ENCODE results near the gene FOXP1. TPM values are rescaled to one million over a fixed set of nuclear protein-coding genes. Genes with fewer than 3 reads are reported as not detected.
A peak's percentile ranks its signal among the peaks of the same experiment; 100 is the strongest.

FOXP1 gene
- total and polyA plus RNA-seq, 4 donors: 15.2 to 263 (median 110) TPM

GRCh38 chr3:71139496-71139895 lies 444.0 kb downstream of the FOXP1 start:
- intact Hi-C loops (cut with DNase I): loop anchor here in 1 of 2 donors (10.0 kb wide), 1 partner anchor 145 kb away; no protein-coding TSS in a partner anchor
- no peak for DNase-seq
- Histone ChIP-seq H3K4me3 (ENCODE audit: low read length in 2 of 2) (no peak overlapping the region), H3K27ac (ENCODE audit: low read depth in 1 of 2, low read length in 2 of 2) (no peak overlapping the region), H3K4me1 (ENCODE audit: control insufficient read depth in 1 of 2, insufficient read depth in 2 of 2, low read length in 2 of 2) (peaks cover 4 to 6% of the 10 kb centered on the region in 2 donors), H3K27me3 (ENCODE audit: control insufficient read depth in 1 of 2, insufficient read depth in 2 of 2, low read length in 1 of 2) (no peaks in the 10 kb centered on the region), H3K9me3 (ENCODE audit: control insufficient read depth, low read length) (no peaks in the 10 kb centered on the region), H3K36me3 (ENCODE audit: control insufficient read depth in 1 of 2, insufficient read depth in 2 of 2, low read length in 1 of 2) (no peaks in the 10 kb centered on the region)
- ATAC-seq (ENCODE audit: low FRiP score): no peak
- 51 to 59% methylated on average over 5 of the region's 5 CpGs for WGBS, 2 donors

GRCh38 chr3:71138410-71138809 lies 445.1 kb downstream of the FOXP1 start:
- DNase-seq: no peak
- Histone ChIP-seq H3K27me3 (ENCODE audit: control insufficient read depth in 1 of 2, insufficient read depth in 2 of 2, low read length in 1 of 2) (no peaks in the 10 kb centered on the region), H3K4me1 (ENCODE audit: control insufficient read depth in 1 of 2, insufficient read depth in 2 of 2, low read length in 2 of 2) (peaks cover under 1 to 4% of the 10 kb centered on the region in 2 donors), H3K9me3 (ENCODE audit: control insufficient read depth, low read length) (no peaks in the 10 kb centered on the region), H3K27ac (ENCODE audit: low read depth in 1 of 2, low read length in 2 of 2) (no peak overlapping the region), H3K36me3 (ENCODE audit: control insufficient read depth in 1 of 2, insufficient read depth in 2 of 2, low read length in 1 of 2) (no peaks in the 10 kb centered on the region), H3K4me3 (ENCODE audit: low read length in 2 of 2) (no peak overlapping the region)
- intact Hi-C loops (cut with DNase I): loop anchor here in 1 of 2 donors (10.0 kb wide), 1 partner anchor 144 kb away; no protein-coding TSS in a partner anchor
- no peak for ATAC-seq (ENCODE audit: low FRiP score)
- 93 to 96% methylated on average over 5 of the region's 5 CpGs for WGBS, 2 donors

GRCh38 chr3:71136276-71136675 lies 447.3 kb downstream of the FOXP1 start:
- intact Hi-C loops (cut with DNase I): loop anchor here in 1 of 2 donors (10.0 kb wide), 1 partner anchor 141 kb away; no protein-coding TSS in a partner anchor
- whole genome bisulfite sequencing, 2 donors: 70 to 73% methylated on average over 2 of the region's 2 CpGs
- Histone ChIP-seq H3K4me1 (ENCODE audit: control insufficient read depth in 1 of 2, insufficient read depth in 2 of 2, low read length in 2 of 2) (peaks cover 0 to 3% of the 10 kb centered on the region in 2 donors), H3K9me3 (ENCODE audit: control insufficient read depth, low read length) (no peaks in the 10 kb centered on the region), H3K36me3 (ENCODE audit: control insufficient read depth in 1 of 2, insufficient read depth in 2 of 2, low read length in 1 of 2) (no peaks in the 10 kb centered on the region), H3K27ac (ENCODE audit: low read depth in 1 of 2, low read length in 2 of 2) (no peak overlapping the region), H3K4me3 (ENCODE audit: low read length in 2 of 2) (no peak overlapping the region), H3K27me3 (ENCODE audit: control insufficient read depth in 1 of 2, insufficient read depth in 2 of 2, low read length in 1 of 2) (no peaks in the 10 kb centered on the region)
- DNase-seq: no peak
- no peak for ATAC-seq (ENCODE audit: low FRiP score)

- intact Hi-C loops (cut with DNase I): loop anchor here (2.0 to 10.0 kb wide), 2 partner anchors 27 to 141 kb away; no protein-coding TSS in a partner anchor
- DNase-seq (no peak), ATAC-seq (ENCODE audit: low FRiP score) (peak; percentile 6)
- no peaks in the 10 kb centered on the region for H3K27me3 ChIP-seq (ENCODE audit: control insufficient read depth in 1 of 2, insufficient read depth in 2 of 2, low read length in 1 of 2)
- peaks cover 0 to 3% of the 10 kb centered on the region in 2 donors for H3K4me1 ChIP-seq (ENCODE audit: control insufficient read depth in 1 of 2, insufficient read depth in 2 of 2, low read length in 2 of 2)
- no peaks in the 10 kb centered on the region for H3K36me3 ChIP-seq (ENCODE audit: control insufficient read depth in 1 of 2, insufficient read depth in 2 of 2, low read length in 1 of 2)
- no peak overlapping the region for H3K4me3 ChIP-seq (ENCODE audit: low read length in 2 of 2)
- WGBS, 2 donors: 22 to 24% methylated on average over 8 of the region's 8 CpGs
- no peaks in the 10 kb centered on the region for H3K9me3 ChIP-seq (ENCODE audit: control insufficient read depth, low read length)
- H3K27ac ChIP-seq (ENCODE audit: low read depth in 1 of 2, low read length in 2 of 2): peak overlapping the region in 1 of 2 donors; percentile 61
These were observed 448.0 kb downstream of the FOXP1 start for GRCh38 chr3:71135373-71136088.

GRCh38 chr3:71134521-71134920 lies 449.0 kb downstream of the FOXP1 start:
- Histone ChIP-seq H3K4me3 (ENCODE audit: low read length in 2 of 2) (no peak overlapping the region), H3K9me3 (ENCODE audit: control insufficient read depth, low read length) (no peaks in the 10 kb centered on the region), H3K27me3 (ENCODE audit: control insufficient read depth in 1 of 2, insufficient read depth in 2 of 2, low read length in 1 of 2) (no peaks in the 10 kb centered on the region), H3K36me3 (ENCODE audit: control insufficient read depth in 1 of 2, insufficient read depth in 2 of 2, low read length in 1 of 2) (no peaks in the 10 kb centered on the region), H3K27ac (ENCODE audit: low read depth in 1 of 2, low read length in 2 of 2) (peak overlapping the region in 1 of 2 donors; percentile 82), H3K4me1 (ENCODE audit: control insufficient read depth in 1 of 2, insufficient read depth in 2 of 2, low read length in 2 of 2) (peaks cover 0 to 3% of the 10 kb centered on the region in 2 donors)
- intact Hi-C loops (cut with DNase I): loop anchor here (2.0 to 10.0 kb wide), 4 partner anchors 28 to 448 kb away; partner anchors contain the start of gene FOXP1 (in 1 of the 2)
- ATAC-seq (ENCODE audit: low FRiP score) (no peak), DNase-seq (no peak)
- WGBS, 2 donors: 49 to 60% methylated on average over 2 of the region's 2 CpGs

- Histone ChIP-seq H3K4me1 (ENCODE audit: control insufficient read depth in 1 of 2, insufficient read depth in 2 of 2, low read length in 2 of 2) (peaks cover 0 to 3% of the 10 kb centered on the region in 2 donors), H3K4me3 (ENCODE audit: low read length in 2 of 2) (peak overlapping the region in 1 of 2 donors; percentile 23), H3K27me3 (ENCODE audit: control insufficient read depth in 1 of 2, insufficient read depth in 2 of 2, low read length in 1 of 2) (no peaks in the 10 kb centered on the region), H3K9me3 (ENCODE audit: control insufficient read depth, low read length) (no peaks in the 10 kb centered on the region), H3K36me3 (ENCODE audit: control insufficient read depth in 1 of 2, insufficient read depth in 2 of 2, low read length in 1 of 2) (no peaks in the 10 kb centered on the region), H3K27ac (ENCODE audit: low read depth in 1 of 2, low read length in 2 of 2) (peak overlapping the region; percentile 59 to 82)
- DNase-seq (no peak), ATAC-seq (ENCODE audit: low FRiP score) (no peak)
- intact Hi-C loops (cut with DNase I): loop anchor here (2.0 to 10.0 kb wide), 4 partner anchors 29 to 448 kb away; partner anchors contain the start of gene FOXP1 (in 1 of the 2)
- WGBS, 2 donors: 18 to 23% methylated on average over 4 of the region's 4 CpGs
These were observed 449.7 kb downstream of the FOXP1 start for GRCh38 chr3:71133865-71134264.

- Histone ChIP-seq H3K27me3 (ENCODE audit: control insufficient read depth in 1 of 2, insufficient read depth in 2 of 2, low read length in 1 of 2) (no peaks in the 10 kb centered on the region), H3K27ac (ENCODE audit: low read depth in 1 of 2, low read length in 2 of 2) (peak overlapping the region in 1 of 2 donors; percentile 79), H3K4me1 (ENCODE audit: control insufficient read depth in 1 of 2, insufficient read depth in 2 of 2, low read length in 2 of 2) (peaks cover 0 to 3% of the 10 kb centered on the region in 2 donors), H3K36me3 (ENCODE audit: control insufficient read depth in 1 of 2, insufficient read depth in 2 of 2, low read length in 1 of 2) (no peaks in the 10 kb centered on the region), H3K9me3 (ENCODE audit: control insufficient read depth, low read length) (no peaks in the 10 kb centered on the region), H3K4me3 (ENCODE audit: low read length in 2 of 2) (no peak overlapping the region)
- no peak for DNase-seq
- no peak for ATAC-seq (ENCODE audit: low FRiP score)
- intact Hi-C loops (cut with DNase I): loop anchor here in 1 of 2 donors (5.0 to 10.0 kb wide), 3 partner anchors 109 to 449 kb away; partner anchors contain the start of gene FOXP1
- 66 to 68% methylated on average over 8 of the region's 8 CpGs for WGBS, 2 donors
These were observed 450.4 kb downstream of the FOXP1 start for GRCh38 chr3:71132995-71133730.

- H3K9me3 ChIP-seq (ENCODE audit: control insufficient read depth, low read length): no peaks in the 10 kb centered on the region
- intact Hi-C loops (cut with DNase I): loop anchor here in 1 of 2 donors (5.0 to 10.0 kb wide), 3 partner anchors 111 to 451 kb away; partner anchors contain the start of gene FOXP1
- no peak for DNase-seq
- H3K36me3 ChIP-seq (ENCODE audit: control insufficient read depth in 1 of 2, insufficient read depth in 2 of 2, low read length in 1 of 2): no peaks in the 10 kb centered on the region
- WGBS, 2 donors: 11% methylated on average over 10 of the region's 10 CpGs
- peak overlapping the region; percentile 98 to 99 for H3K27ac ChIP-seq (ENCODE audit: low read depth in 1 of 2, low read length in 2 of 2)
- peak overlapping the region; percentile 89 to 99 for H3K4me3 ChIP-seq (ENCODE audit: low read length in 2 of 2)
- peaks cover 0 to 3% of the 10 kb centered on the region in 2 donors for H3K4me1 ChIP-seq (ENCODE audit: control insufficient read depth in 1 of 2, insufficient read depth in 2 of 2, low read length in 2 of 2)
- ATAC-seq (ENCODE audit: low FRiP score): no peak
- H3K27me3 ChIP-seq (ENCODE audit: control insufficient read depth in 1 of 2, insufficient read depth in 2 of 2, low read length in 1 of 2): no peaks in the 10 kb centered on the region
These were observed 451.9 kb downstream of the FOXP1 start for GRCh38 chr3:71131375-71132314.
